ENCODE results near the gene CDC42BPA. TPM values are rescaled to one million over a fixed set of nuclear protein-coding genes. Genes with fewer than 3 reads are reported as not detected.

The CDC42BPA gene
- total and polyA plus RNA-seq, 2 of the 13 experiments (the other 11 are each of a cell fraction or from before 2014, with no cell fraction given): 6.5 to 16.0 TPM

DNA sequence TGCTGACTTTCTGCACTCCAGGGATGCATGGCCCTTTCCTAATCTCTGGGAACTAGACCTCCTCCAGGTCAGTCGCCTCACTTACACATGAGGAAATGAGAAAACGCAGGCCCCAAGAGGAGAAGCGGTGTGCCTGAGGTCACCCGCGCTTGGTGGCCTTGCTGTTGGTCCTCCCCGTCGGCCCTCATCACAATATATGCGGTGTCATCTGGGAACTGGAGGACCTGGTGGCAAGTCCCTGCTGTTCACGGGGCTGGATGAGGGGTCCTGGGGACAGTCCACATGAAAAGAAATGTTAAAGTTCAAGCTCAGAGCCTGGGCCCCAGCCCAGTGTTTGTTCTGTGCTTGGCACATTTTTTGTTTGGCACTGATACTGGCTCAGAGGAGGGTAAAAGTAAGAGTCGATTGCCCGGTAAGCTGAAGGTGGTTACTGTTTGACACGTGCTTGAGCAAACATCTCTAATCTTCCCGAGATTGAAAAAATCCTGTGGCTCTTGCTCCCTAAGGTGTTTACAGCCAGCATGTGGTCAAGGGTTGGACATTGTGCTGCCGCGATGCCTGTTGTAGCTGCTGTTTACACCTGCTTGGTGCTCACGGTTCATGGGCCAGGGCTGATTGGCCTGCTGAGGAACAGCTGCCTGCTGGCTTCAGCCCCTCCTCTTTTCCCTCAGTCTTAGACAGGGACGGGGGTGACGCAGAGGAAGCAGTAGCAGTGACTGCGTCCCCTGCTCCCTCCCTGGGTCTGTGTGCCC is 373.0 kb downstream of the CDC42BPA start (continued):
- TF ChIP-seq RBM22 (optimal IDR thresholded peaks at IDR 0.05; ENCODE audit: low read length): no peak
- TF ChIP-seq POLR2G (IDR thresholded peaks at IDR 0.05; ENCODE audit: low read depth, low read length): peak; percentile 70
- TF ChIP-seq MXI1 (IDR thresholded peaks at IDR 0.05; ENCODE audit: borderline replicate concordance, low read depth, low read length): peak; percentile 94; the same call in 2 of the 3 replicates
- TF ChIP-seq SOX13 (IDR thresholded peaks at IDR 0.05): no peak
- peak in 1 of 2 experiments; percentile 77; a peak in 2 of 4 replicates for TF ChIP-seq SOX13 (CRISPR knock-in tag; conservative IDR thresholded peaks at IDR 0.05 in 1 of 2, IDR thresholded peaks at IDR 0.05 in 1 of 2)
- TF ChIP-seq IRF2 (CRISPR knock-in tag; IDR thresholded peaks at IDR 0.05): peak; percentile 70
- no peak for TF ChIP-seq ZFP90 (CRISPR knock-in tag; IDR thresholded peaks at IDR 0.05; ENCODE audit: borderline replicate concordance)
- TF ChIP-seq SP2 (CRISPR knock-in tag; IDR thresholded peaks at IDR 0.05): 0 out of 2 replicates have a peak, but pooled peaks have one; percentile 4
- no peak for TF ChIP-seq ZNF672 (CRISPR knock-in tag; IDR thresholded peaks at IDR 0.05)
- TF ChIP-seq ZNF615 (CRISPR knock-in tag; IDR thresholded peaks at IDR 0.05; ENCODE audit: borderline replicate concordance): no peak
- no peak for TF ChIP-seq ZNF879 (CRISPR knock-in tag; IDR thresholded peaks at IDR 0.05)
- peak; percentile 94 for TF ChIP-seq FOXA3 (CRISPR knock-in tag; IDR thresholded peaks at IDR 0.05)
- TF ChIP-seq NFIB (CRISPR knock-in tag; IDR thresholded peaks at IDR 0.05; ENCODE audit: borderline replicate concordance): no peak
- no peak for TF ChIP-seq IKZF4 (CRISPR knock-in tag; IDR thresholded peaks at IDR 0.05; ENCODE audit: borderline replicate concordance, low read depth, not compliant biosample characterization)
- no peak for TF ChIP-seq ZNF83 (CRISPR knock-in tag; IDR thresholded peaks at IDR 0.05; ENCODE audit: borderline replicate concordance)
- no peak for TF ChIP-seq ZNF251 (CRISPR knock-in tag; IDR thresholded peaks at IDR 0.05)
- no peak for TF ChIP-seq ZKSCAN1 (IDR thresholded peaks at IDR 0.05; ENCODE audit: low read length)
- TF ChIP-seq ZNF598 (CRISPR knock-in tag; IDR thresholded peaks at IDR 0.05; ENCODE audit: borderline replicate concordance): no peak; the same call in 1 of the 2 replicates
- TF ChIP-seq, protein P1, sequence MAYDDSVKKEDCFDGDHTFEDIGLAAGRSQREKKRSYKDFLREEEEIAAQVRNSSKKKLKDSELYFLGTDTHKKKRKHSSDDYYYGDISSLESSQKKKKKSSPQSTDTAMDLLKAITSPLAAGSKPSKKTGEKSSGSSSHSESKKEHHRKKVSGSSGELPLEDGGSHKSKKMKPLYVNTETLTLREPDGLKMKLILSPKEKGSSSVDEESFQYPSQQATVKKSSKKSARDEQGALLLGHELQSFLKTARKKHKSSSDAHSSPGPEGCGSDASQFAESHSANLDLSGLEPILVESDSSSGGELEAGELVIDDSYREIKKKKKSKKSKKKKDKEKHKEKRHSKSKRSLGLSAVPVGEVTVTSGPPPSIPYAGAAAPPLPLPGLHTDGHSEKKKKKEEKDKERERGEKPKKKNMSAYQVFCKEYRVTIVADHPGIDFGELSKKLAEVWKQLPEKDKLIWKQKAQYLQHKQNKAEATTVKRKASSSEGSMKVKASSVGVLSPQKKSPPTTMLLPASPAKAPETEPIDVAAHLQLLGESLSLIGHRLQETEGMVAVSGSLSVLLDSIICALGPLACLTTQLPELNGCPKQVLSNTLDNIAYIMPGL (CRISPR knock-in tag; IDR thresholded peaks at IDR 0.05; ENCODE audit: borderline replicate concordance in 1 of 2, low read depth in 1 of 2): peak in 1 of 2 experiments; percentile 37; a peak in 2 of 4 replicates
- TF ChIP-seq, protein P2, sequence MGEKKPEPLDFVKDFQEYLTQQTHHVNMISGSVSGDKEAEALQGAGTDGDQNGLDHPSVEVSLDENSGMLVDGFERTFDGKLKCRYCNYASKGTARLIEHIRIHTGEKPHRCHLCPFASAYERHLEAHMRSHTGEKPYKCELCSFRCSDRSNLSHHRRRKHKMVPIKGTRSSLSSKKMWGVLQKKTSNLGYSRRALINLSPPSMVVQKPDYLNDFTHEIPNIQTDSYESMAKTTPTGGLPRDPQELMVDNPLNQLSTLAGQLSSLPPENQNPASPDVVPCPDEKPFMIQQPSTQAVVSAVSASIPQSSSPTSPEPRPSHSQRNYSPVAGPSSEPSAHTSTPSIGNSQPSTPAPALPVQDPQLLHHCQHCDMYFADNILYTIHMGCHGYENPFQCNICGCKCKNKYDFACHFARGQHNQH (CRISPR knock-in tag; IDR thresholded peaks at IDR 0.05): peak; percentile 89
- TF ChIP-seq ZBTB8A (CRISPR knock-in tag; IDR thresholded peaks at IDR 0.05; ENCODE audit: borderline replicate concordance, low read depth): no peak
- TF ChIP-seq ZNF33A (CRISPR knock-in tag; IDR thresholded peaks at IDR 0.05; ENCODE audit: borderline replicate concordance): no peak
- peak; percentile 16; the same call in 1 of the 2 replicates for TF ChIP-seq ZNF605 (CRISPR knock-in tag; IDR thresholded peaks at IDR 0.05)
- no peak for TF ChIP-seq ZNF101 (CRISPR knock-in tag; IDR thresholded peaks at IDR 0.05; ENCODE audit: borderline replicate concordance, low read depth)
